Testis (tissue), 5 donors: ENCODE data around the gene RND3. TPM values are rescaled to one million over a fixed set of nuclear protein-coding genes. Genes with fewer than 3 reads are reported as not detected.
A peak's percentile ranks its signal among the peaks of the same experiment; 100 is the strongest.

Experiments used
- DNase-seq: peaks from one replicate; pipeline ENCODE4 v3.0.0-alpha.2; 2019
- H3K27ac ChIP-seq, 2 donors: fragments of 200-600 bp; sonication (generic); one replicate each; pipeline ENCODE4 v1.5.1; 2019
- H3K27me3 ChIP-seq: fragments of 200-600 bp; sonication (generic); one replicate; pipeline ENCODE4 v1.5.1; 2019
- H3K36me3 ChIP-seq: fragments of 200-600 bp; sonication (generic); one replicate; pipeline ENCODE4 v1.5.1; 2017; ENCODE audit warnings: low read depth; ENCODE audit errors: missing control alignments
- H3K4me1 ChIP-seq: fragments of 200-600 bp; sonication (generic); one replicate; pipeline ENCODE4 v1.5.1; 2019
- H3K4me3 ChIP-seq, 2 donors: fragments of 200-600 bp; sonication (generic); one replicate each; pipeline ENCODE4 v1.5.1; 2017 to 2019
- H3K9me3 ChIP-seq: fragments of 200-600 bp; sonication (generic); one replicate; pipeline ENCODE4 v1.5.1; 2017
- CTCF ChIP-seq, 3 experiments: fragments of 450-650 bp in 2 of 3; fragments of 200-600 bp in 1 of 3; sonication (generic) in 1 of 3; IDR thresholded peaks; one replicate each; pipeline ENCODE4 v1.5.1; 2016 to 2019; ENCODE audit warnings: antibody characterized with exemption in 3 of 3, mild to moderate bottlenecking in 2 of 3, moderate library complexity in 1 of 3
- POLR2A ChIP-seq: fragments of 450-650 bp; IDR thresholded peaks from one replicate; pipeline ENCODE4 v1.6.1; 2017; ENCODE audit warnings: antibody characterized with exemption, mild to moderate bottlenecking, moderate library complexity
- WGBS, 2 donors: methylation state at CpG; one replicate each; pipeline ENCODE4 v1.1.5; 2018; 5-methylcytosine and 5-hydroxymethylcytosine counted together
- intact Hi-C: fragments of 100-400 bp; cut with DNase I; formaldehyde crosslinking; loops from one replicate; pipeline ENCODE4 v1.15.1; 2023; ENCODE audit warnings: low total_unique reads
- long read RNA-seq, 2 donors: transcript quantifications; one replicate each; lab custom pipeline, GENCODE V29; 2026
- polyA plus RNA-seq: library from polyadenylated mRNA; stranded (reverse); fragments of 350-450 nt; fragmentation: Illumina TruSeq; extraction: RNeasy Lipid Tissue Mini Kit (QIAGEN cat#74804); gene quantifications from one replicate; pipeline ENCODE4 v1.2.3, GENCODE V29; 2014; ENCODE audit warnings: low read depth, low replicate concordance; ENCODE audit not compliant: insufficient read depth
- total RNA-seq, 2 donors: library from RNA; depleted of rRNA; stranded (reverse); fragments of >200 nt; gene quantifications; one replicate each; pipeline ENCODE4 v1.2.3, GENCODE V29; 2016

RND3 gene
- total RNA-seq: 10 to 100 TPM in 1 of 2 donors, 1 to 10 TPM in 1; 8.0 to 10.2 TPM
- polyA plus RNA-seq: 5.0 TPM
- long read RNA-seq, donor 1, transcript RND3-202 (5 exons, 2,777 nt): major isoform, 8 of 12 reads
- long read RNA-seq, donor 1, partial matches to known transcripts: 0 of 12 reads
- long read RNA-seq, donor 1, other reads (novel, unspliced or antisense): 0 of 12 reads
- long read RNA-seq, donor 2, transcript RND3-202 (5 exons, 2,777 nt): major isoform, 10 of 15 reads
- long read RNA-seq, donor 2, partial matches to known transcripts: 0 of 15 reads
- long read RNA-seq, donor 2, other reads (novel, unspliced or antisense): 0 of 15 reads

- H3K27ac ChIP-seq: peak within 1 kb of the TSS; percentile 53 to 66
- no peaks in the 10 kb centered on the region for H3K36me3 ChIP-seq
- TF ChIP-seq POLR2A: peak; percentile 58
- TF ChIP-seq CTCF (IDR thresholded peaks at IDR 0.05): peak; percentile 78 to 85 (median 78)
- no peaks in the 10 kb centered on the region for H3K9me3 ChIP-seq
- peak within 1 kb of the TSS; percentile 66 to 71 for H3K4me3 ChIP-seq
- 10 to 12% methylated on average over 24 of the region's 24 CpGs for WGBS, 2 donors
- peak; percentile 98 for DNase-seq
- peaks cover 4% of the 10 kb centered on the region for H3K4me1 ChIP-seq
- H3K27me3 ChIP-seq: no peaks in the 10 kb centered on the region
- intact Hi-C loops: loop anchor here (10.0 kb wide), 1 partner anchor 683 kb away; no protein-coding TSS in a partner anchor
Measured at GRCh38 chr2:150487537-150488429, at the start of gene RND3. Gene RND3, minus strand, starts transcription at chr2:150487667. Its CDS starts 250 bp downstream, at chr2:150487417.

GRCh38 chr2:150535176-150535575, 47.7 kb upstream of the RND3 start:
- DNase-seq: no peak
- Histone ChIP-seq H3K36me3 (no peaks in the 10 kb centered on the region), H3K4me3 (no peak overlapping the region), H3K9me3 (no peaks in the 10 kb centered on the region), H3K27me3 (no peaks in the 10 kb centered on the region), H3K4me1 (peaks cover 4% of the 10 kb centered on the region), H3K27ac (no peak overlapping the region)
- intact Hi-C loops: no loop called here
- TF ChIP-seq CTCF (IDR thresholded peaks at IDR 0.05) (no peak), POLR2A (no peak)
- WGBS, 2 donors: 76 to 95% methylated on average over 1 of the region's 1 CpG

GRCh38 chr2:150532879-150533278, 45.4 kb upstream of the RND3 start:
- intact Hi-C loops: no loop called here
- 50 to 67% methylated on average over 1 of the region's 1 CpG for WGBS, 2 donors
- H3K27ac ChIP-seq: no peak overlapping the region
- no peaks in the 10 kb centered on the region for H3K9me3 ChIP-seq
- H3K36me3 ChIP-seq: no peaks in the 10 kb centered on the region
- no peak overlapping the region for H3K4me3 ChIP-seq
- TF ChIP-seq CTCF (IDR thresholded peaks at IDR 0.05) (no peak), POLR2A (no peak)
- DNase-seq: no peak
- no peaks in the 10 kb centered on the region for H3K27me3 ChIP-seq
- peaks cover 4% of the 10 kb centered on the region for H3K4me1 ChIP-seq

GRCh38 chr2:150532020-150532419, 44.6 kb upstream of the RND3 start:
- WGBS, 2 donors: 90 to 91% methylated on average over 5 of the region's 5 CpGs
- no peak for TF ChIP-seq POLR2A
- TF ChIP-seq CTCF (IDR thresholded peaks at IDR 0.05): no peak
- no peaks in the 10 kb centered on the region for H3K9me3 ChIP-seq
- no peak for DNase-seq
- no peak overlapping the region for H3K4me3 ChIP-seq
- intact Hi-C loops: no loop called here
- H3K27ac ChIP-seq: no peak overlapping the region
- H3K4me1 ChIP-seq: peaks cover 4% of the 10 kb centered on the region
- H3K27me3 ChIP-seq: no peaks in the 10 kb centered on the region
- no peaks in the 10 kb centered on the region for H3K36me3 ChIP-seq
